HUDEP-2 (cell line): ENCODE data around the gene C6orf47.
A peak's percentile ranks its signal among the peaks of the same experiment; 100 is the strongest.

Experiments
- DNase-seq, 76 experiments: peaks; one replicate each; lab custom pipeline; 2025; ENCODE audit not compliant: unreplicated experiment in 76 of 76; lab: John Stamatoyannopoulos, UW

C6orf47 gene

DNA sequence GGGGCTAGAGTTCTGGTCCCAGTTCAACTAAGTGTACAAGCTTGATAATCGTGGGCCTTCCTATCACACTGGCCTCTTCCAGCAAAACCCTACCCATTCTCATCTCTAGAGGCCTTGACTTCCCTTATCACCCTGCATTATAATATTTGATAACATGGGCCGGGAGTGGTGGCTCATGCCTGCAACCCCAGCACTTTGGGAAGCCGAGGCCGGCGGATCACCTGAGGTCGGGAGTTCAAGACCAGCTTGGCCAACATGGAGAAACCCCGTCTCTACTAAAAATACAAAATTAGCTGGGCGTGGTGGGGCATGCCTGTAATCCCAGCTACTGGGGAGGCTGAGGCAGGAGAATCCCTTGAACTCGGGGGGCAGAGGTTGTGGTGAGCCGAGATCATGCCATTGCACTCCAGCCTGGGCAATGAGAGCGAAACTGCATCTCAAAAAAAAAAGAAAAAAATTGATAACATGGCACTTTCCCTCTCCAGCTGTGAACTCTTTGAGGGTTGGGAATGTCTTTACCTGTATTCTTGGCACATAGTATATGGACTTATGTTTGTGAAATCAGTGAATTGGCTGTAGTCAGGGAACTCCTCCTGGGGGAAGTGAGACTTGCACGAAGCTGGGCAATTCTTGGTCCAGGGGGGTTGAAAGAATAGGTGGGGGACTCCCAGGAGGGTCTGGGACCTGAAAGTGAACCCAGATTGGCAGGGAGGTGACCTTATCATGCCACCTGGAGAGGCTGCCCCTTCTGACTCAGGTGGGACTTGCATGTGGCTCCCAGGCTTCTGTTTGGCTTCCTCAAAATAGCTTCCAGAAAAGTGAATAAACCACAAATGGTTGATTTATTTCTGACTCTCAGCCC lies 915 bp upstream of the C6orf47 start:
- DNase-seq = peak in 13 of 76 experiments; percentile 14 to 52 (median 25)

DNA sequence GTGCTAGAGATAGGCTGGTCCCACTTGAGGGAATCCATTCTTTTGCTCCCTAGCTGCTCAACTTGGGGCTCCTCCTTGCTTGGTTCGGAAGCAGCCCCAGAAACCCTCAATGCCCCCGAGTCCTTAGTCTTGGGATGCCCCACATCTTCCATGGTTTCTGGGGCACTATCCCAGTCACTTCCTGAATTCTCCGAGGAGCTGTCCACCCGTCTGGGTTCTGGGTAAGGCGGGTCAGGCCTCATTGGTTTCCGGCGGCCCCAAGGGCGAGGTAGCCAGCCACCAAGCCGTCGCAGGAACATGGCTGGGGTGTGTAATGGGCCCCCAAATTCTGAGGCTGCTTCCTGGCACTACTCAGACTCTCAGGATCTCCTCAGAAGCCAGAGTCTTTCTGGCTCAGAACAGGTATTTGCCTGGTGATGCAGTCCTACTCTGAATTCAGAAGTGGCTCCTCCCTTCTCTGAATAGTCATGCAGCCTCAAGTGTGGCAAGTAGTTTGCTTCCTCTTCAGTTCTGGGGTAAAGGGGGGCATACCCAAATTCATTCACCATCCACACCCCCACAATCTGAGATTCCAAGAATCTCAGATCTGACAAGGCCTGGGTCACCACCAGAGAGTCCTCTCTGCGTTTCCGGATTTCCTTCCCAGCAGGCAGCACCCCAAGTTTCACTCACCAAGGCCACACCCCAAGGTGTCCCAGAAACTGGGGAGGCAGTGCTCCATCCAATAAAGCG lies 763 bp downstream of the C6orf47 start:
- peak in 10 of 76 experiments; percentile 17 to 51 (median 33) for DNase-seq

DNA sequence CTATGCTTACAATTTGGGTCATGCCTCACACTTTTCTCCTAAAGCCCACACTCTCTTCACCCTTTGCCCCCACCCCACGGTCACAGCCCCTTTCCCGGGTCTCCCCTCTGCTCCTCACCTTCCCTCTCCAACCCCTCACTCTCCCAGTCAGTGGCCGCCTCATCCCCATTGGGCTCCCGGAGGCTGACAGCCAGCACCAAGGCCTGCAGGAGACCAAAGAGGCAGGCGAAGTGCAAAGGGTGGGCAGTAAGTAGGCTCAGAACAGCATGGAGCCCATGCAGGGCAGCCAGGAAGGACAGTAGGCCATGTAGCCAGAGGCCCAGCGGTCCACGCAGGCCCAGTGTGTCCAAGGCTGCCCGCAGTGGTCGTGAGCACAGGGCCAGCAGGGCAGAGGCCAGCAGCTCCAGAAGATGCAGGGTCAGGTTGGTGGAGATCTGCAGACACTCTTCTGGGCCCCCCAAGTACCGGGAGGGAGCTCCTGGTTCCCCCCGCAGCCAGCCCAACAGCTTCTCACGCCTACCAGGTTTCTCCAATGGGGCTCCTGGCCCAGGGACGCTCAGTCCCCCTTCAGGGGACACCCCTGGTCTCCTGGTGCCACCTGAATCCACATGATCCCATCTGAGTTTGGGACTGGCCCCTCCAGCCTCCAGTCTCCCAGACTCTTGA lies 1.5 kb downstream of the C6orf47 start:
- DNase-seq = no peak

DNA sequence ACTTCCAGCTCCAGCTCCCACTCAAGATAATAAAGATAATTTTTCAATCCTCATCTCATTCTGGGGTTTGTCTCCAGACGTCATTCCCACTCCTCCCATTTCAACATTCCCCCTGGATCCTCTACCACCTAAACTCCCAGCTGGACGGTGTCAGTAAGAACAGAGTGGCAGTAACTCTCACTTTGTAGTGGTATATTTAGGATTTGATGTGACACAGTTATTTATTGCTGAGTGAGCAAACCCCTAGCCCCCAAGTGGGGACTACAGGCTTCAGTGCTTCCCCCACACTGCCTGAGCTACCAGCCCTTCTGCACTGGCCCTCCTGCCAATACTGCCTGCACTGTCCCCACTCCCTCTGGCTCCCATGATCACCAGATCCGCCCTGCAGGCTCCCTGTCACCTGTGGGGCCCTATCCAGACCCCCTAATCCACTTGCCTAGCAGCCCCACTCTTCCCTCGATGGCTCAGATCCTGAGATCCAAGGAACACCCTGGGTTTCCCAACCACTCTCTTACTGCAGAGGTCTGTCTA lies 2.4 kb downstream of the C6orf47 start:
- no peak for DNase-seq

DNA sequence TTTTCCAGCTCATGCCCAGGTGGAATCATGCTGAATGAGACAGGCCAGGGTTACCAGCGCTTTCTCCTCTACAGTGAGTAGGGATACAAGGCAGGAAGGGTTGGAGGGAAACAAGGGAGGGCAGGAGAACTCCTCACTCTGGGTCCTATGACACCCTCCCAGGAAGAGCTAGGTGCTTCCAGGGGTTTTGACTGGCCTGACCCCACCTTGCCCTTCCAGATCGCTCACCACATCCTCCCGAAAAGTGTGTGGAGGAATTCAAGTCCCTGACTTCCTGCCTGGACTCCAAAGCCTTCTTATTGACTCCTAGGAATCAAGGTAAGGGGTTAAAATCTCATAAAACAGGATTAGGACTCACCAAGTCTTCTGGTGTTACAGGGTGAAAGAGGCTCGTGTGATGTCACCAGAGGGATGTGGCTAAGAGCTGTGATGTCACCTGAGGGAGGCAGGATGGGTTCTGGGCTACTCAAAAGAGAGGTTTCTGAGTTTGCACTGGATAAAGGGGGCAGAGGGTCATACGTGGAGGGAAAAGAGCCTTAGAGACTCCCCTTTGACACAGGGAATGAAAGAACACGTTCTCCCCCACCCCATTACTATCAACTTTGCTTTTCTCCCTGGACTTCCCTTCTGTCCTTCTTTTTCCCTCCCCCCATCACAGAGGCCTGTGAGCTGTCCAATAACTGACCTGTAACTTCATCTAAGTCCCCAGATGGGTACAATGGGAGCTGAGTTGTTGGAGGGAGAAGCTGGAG lies 3.0 kb downstream of the C6orf47 start:
- DNase-seq = no peak

DNA sequence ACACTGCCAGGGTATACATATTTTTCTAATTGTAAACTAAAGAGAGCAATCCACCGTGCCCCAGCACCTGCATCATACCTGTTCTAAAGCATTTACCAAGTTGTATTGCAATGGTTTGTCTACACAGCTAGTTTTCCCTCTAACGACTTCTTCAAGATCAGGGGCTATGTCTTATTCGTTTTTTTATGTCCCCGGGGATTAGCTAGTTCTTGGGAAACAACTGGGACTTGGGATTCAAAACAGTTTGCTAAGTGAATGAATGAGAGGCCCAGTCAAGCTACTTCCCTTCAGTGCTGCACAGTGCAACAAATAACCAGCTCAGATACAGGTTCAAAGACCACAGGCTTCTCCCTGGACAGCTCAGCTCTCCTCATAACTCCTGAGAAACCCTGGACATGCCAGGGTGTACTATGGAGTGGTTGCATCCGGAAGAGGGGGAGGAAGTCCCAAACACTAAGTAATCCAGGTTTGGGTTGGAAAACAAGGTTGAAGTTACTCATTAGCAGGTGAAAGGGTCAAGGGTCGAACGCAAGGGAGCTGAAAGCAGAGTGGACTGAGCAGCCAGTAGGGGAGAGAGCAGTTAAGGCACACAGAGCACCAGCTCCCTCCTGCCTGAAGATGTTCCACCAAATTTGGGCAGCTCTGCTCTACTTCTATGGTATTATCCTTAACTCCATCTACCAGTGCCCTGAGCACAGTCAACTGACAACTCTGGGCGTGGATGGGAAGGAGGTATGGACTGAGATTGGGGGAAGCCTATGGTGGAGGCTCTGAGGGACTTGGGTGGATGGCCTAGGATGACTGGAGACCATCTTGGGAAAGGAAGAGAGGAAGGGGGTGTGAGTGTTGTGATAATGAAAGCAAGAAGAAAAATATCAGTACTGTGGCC lies 5.0 kb downstream of the C6orf47 start, which contains the start of gene APOM:
TSS of gene APOM (plus strand) at position 546 of the 889 bp plus-strand sequence. CDS start at position 619, 73 bp downstream.
- DNase-seq = no peak

DNA sequence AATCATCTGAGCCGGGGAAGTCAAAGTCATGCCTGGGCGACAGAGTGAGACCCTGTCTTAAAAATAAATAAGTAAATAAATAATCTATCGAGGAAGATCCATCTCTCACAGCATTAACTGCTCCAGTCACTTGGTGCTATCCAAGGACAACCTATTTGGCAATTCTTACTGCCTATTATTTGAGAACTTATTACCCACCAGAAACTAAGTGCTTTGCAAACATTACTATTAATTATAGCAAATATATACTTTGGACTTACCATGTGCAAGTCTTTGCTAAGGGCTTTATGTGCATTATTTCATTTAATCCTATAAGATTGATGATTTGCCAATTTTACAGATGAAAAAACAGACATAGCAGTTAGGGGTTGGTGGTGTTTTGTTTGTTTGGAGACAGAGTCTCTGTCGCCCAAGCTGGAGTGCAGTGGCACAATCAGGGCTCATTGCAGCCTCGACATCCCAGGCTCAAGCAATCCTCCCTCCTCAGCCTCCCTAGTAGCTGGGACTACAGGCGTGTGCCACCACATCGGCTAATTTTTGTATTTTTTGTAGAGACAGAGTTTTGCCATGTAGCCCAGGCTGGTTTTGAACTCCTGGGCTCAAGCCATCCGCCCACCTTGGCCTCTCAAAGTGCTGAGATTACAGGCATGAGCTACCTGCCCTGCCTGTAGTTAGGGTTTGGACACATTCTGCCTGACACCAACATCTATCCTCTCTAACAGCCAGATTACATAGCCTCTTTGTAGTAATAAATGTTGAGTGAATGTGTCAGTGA lies 5.8 kb downstream of the C6orf47 start:
- no peak for DNase-seq

DNA sequence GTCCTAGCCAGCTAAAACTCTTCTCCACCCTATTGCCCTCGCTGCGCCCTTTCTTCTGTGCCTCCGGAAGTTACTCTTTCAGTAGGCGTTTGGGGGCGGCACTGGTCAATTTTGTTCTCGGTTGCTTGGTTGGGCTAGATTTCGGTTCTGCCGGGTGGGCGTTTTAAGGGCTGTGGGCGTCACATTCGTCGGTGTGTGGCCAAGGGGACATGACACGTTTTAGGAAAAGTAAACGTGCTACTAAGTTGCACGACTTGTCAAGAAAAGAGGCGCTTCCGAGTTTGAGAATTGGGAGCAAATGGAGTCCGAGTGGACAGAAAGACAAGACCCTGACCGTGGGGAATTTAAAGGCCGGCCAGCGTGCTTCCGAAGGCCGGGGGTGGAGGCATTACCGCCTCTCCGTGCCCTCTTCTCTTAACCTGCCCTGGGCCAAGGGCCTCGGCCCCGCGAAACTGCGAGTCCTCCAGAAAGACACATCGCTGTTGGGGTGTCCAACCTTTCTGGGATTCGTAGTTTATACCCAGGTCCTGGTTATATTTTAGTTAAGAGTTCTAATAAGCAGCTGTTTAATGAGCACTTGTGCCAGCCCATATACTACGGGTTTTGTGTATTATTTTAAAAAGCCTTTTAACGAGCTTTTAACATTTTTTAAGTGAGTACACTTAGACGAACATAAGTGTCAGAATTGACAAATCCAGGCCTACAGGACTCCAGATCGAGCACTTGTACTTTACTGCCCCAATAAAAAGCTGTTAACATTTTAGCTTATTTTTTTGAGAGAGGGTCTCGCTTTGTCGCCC lies 7.5 kb downstream of the C6orf47 start:
- DNase-seq = peak in 54 of 76 experiments; percentile 84 to 99 (median 95)

DNA sequence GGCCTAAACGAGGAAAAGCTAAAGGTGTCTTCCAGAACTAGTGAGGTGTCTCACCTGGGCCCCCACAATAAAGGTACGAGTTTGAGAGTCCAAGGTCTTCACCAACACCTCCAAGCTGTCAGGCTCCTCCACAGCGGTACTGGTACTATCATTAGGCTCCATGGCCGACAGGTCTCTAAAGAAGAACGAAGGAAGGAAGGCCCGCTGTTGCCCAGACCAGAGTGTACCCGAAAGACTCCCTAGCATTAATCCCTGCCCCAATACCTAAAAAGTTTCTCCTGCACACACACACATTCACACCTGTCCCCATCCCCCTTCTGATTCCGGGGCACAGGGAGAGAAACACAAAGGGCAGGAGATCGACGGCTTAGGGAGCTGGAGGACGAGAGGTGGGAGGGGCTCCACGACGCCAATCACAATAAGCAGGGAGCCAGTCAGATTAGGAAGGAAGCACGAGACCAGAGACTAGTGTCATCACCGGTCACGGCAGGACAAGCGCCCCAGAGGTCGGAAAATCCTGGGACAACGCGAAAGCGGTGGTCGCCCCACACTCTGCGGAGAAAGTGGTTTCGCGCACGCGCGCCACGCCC lies 8.9 kb downstream of the C6orf47 start:
- peak in 66 of 76 experiments; percentile 35 to 90 (median 72) for DNase-seq

DNA sequence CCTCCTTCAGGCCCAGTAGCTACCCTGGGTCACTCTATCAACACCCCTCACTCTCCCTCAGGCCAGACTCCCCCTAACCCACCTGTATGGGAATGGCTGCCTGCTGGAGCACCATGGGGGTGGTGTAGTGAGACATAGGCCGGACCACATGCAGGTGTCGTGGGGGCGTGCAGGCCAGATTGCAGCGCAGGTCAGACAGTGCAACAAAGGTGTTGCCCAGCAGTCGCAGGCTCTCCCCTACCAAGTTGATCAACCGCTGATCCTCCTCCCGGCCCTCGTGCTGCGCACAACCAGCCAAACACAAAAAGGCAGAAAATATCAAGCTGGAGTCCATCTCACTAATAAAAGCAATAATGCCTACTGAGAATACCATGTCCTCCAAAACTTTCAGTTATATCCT lies 15.3 kb downstream of the C6orf47 start:
- no peak for DNase-seq

DNA sequence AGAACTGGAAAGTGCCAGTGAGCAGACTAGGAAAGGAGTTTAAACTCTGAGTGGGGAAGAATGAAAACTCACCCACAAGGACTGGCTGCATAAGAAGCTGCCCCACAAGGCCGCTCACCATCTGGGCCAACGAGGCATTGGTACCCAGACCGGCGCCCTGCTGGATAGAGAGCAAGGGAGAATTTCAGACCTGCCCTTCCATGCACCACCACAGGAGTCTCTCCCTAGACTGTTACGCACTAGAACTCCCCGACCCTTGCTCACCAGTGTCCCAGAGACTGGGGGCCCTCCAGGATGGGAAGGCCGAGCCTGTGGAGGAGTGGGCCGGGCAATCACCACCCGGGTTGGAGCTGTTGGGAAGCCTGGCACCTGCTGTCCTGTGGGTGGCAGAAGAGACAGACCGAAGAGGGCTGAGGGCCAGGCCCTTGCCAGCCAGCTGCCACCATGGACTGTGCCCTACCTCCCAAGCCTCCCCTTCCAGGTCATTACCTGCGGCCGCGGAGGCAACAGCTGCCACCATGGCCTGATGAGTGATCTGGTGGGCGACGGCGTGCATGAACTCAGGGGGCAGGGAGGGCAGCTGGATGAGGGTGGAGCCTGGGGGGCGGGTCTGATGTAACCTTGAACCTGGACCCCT lies 16.6 kb downstream of the C6orf47 start:
- DNase-seq = peak in 1 of 76 experiments; percentile 12

DNA sequence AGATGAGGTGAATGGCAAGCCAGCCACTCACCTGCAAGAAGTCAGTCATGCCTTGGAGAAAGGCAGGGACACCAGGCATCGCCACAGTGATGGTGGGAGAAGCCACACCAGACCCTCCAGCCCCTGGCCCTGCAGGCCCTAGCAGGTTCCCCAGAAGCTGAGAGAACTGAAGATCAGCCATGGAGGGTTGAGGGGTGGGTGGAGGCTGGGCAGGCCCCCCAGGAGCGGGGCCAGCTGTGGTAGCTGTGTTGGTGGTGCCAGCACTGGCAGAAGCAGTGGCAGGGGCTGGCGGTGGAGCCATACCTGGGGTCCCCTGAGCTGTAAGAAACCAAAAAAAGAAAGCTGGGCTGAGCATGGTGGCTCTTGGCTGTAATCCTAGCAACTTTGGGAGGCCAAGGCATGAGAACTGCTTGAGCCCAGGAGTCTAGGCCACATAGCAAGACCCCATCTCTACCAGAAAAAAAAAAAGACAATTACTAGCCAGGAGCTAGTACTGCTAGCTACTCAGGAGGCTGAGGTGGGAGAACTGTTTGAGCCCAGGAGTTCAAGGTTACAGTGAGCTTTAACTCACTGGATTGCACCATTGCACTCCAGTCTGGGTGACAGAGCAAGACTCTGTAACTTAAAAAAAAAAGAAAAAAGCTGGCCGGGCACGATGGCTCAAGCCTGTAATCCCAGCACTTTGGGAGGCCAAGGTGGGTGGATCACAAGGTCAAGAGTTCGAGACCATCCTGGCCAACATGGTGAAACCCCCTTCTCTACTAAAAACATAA lies 17.6 kb downstream of the C6orf47 start:
- no peak for DNase-seq

DNA sequence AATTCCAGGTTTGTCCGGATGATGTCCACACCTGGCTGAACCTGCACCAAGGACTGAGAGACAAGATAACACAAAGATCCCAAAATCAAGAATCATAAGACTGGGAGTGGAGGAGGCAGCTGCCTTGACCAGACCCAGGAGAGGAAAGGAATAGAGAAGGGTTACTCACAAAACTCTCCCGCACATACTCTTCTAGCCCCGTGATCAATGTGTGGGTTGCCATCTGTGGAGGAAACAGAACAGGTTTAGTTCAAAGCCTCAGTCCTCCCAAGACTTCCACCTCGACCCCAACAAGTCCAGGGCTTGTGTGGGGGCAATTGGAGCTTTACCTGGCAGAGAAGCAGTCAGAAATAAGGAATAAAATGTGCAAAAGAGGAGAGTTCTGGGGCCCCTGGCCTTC lies 19.2 kb downstream of the C6orf47 start:
- DNase-seq = no peak

DNA sequence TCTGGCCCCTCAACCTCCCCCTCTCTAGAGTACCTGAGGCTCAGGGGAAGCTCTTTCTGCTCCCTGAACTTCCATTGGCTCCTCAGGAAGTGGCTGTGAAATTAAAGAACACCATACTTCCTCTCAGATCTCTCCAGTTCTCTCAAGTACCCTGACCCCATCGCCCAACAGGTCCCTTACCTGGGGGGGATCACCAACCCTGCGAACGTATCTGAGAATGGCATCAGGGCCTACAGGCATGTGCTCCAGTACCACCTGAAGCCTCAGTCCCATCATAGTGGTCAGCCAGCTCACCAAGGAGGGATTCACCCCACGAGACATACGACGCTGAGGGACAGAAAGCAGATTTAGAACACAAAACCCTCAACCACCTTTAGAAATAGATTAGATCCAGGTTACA lies 20.0 kb downstream of the C6orf47 start:
- no peak for DNase-seq

DNA sequence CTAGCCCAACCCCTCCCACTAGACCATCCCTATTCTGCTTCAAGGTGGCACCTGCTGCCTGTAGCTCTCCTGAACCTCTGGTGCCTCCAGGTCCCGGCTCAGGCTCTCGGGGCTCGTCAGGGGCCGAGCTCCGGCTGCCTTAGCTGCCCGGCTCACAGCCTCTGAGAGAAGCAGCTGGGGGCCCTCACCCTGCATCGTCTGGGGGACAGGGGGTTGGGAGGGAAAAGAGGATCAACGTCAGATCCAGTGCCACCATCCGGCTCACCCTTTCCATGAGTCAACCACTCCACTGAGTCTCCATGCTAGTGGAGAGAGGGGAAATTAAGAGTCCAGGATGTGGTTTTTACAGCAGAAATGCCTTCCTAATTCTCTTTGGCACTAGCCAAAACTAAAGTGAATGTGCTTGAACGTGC lies 21.1 kb downstream of the C6orf47 start:
- no peak for DNase-seq

DNA sequence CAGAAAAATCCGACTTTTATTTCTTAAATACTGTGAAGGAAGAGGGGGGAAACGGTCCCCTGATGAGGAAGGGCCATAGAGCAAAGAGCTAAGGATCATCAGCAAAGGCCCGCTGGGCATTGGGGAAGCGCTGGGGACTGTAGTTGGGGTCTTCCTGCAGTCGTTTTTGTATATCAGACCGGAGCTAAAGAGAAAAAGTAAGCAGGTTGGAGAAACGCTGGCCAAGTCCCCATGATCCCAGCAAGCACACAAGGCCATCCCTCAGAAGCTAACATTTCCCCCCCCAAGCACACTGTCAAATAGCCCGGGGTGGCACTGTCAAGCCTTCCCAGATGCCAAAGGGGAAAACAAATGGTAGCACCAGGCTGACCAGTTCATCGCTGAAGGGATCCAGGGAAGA lies 21.5 kb downstream of the C6orf47 start:
- no peak for DNase-seq
